ENCODE data around the gene CDC73. TPM values are rescaled to one million over a fixed set of nuclear protein-coding genes. Genes with fewer than 3 reads are reported as not detected.

The CDC73 gene
- total RNA-seq, 4 donors from 2014 or later, result 45.4 to 66.9 (median 46.0) TPM

DNA sequence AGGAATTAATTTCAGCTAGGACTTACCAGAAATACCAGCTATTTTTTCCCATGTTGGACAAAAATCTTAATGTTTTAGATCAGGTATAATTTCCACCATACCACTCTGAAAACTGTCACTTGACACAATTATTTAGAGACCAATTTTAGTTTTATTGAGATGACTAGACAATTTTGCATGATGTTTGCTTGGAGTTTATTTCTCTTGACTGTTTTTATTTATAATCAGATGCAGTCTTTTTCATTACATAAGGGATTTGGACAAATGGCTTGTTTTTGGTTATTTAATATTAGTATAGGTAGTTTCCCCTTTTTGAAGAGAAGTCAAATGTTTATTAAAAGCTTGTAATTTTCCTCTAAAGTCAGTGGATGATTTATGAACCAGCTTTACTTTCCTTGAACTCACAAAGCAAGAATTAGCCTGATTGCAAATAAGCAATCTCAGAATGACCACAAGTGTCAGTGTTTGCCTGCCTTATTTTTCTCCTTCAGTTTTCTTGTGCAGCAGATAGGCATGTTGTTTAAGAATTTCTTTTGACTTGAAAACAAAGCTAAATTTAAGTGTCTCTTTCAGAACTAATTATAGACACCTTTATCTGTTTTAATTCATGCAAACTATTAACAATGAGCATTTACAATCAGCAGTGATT is 68.4 kb downstream of the CDC73 start:
- DNase-seq (ENCODE audit: extremely low spot score), result no peak
- intact Hi-C loops (cut with DNase I), result no loop called here
- Histone ChIP-seq H3K27ac (replicated peaks in 1 of 4) (no peak overlapping the region), H3K4me1 (peaks cover 19 to 60% (median 56%) of the 10 kb centered on the region in 4 donors), H3K9me3 (no peaks in the 10 kb centered on the region), H3K4me3 (no peak overlapping the region), H3K27me3 (no peaks in the 10 kb centered on the region), H3K36me3 (peaks cover 0 to 8% (median 0%) of the 10 kb centered on the region in 4 donors)
- TF ChIP-seq CTCF (IDR thresholded peaks at IDR 0.05), result peak in 2 of 3 experiments; percentile 22 to 42
- no peak for TF ChIP-seq POLR2A (IDR thresholded peaks at IDR 0.05; ENCODE audit: low read depth)
- no peak for TF ChIP-seq EP300 (IDR thresholded peaks at IDR 0.05)
- no peak for TF ChIP-seq POLR2AphosphoS5 (IDR thresholded peaks at IDR 0.05)

- Histone ChIP-seq H3K4me3 (no peak overlapping the region), H3K27ac (replicated peaks in 1 of 4) (no peak overlapping the region), H3K4me1 (peaks cover 12 to 36% (median 33%) of the 10 kb centered on the region in 4 donors), H3K36me3 (peaks cover 0 to 8% (median 0%) of the 10 kb centered on the region in 4 donors), H3K27me3 (no peaks in the 10 kb centered on the region), H3K9me3 (no peaks in the 10 kb centered on the region)
- intact Hi-C loops (cut with DNase I), result no loop called here
- DNase-seq (ENCODE audit: extremely low spot score), result no peak
- TF ChIP-seq EP300 (IDR thresholded peaks at IDR 0.05) (no peak), CTCF (IDR thresholded peaks at IDR 0.05) (no peak), POLR2A (IDR thresholded peaks at IDR 0.05; ENCODE audit: low read depth) (no peak)
- 98% methylated on average over 8 of the region's 8 CpGs for WGBS
Observed at GRCh38 chr1:193192586-193192985, 70.8 kb downstream of the CDC73 start.

DNA sequence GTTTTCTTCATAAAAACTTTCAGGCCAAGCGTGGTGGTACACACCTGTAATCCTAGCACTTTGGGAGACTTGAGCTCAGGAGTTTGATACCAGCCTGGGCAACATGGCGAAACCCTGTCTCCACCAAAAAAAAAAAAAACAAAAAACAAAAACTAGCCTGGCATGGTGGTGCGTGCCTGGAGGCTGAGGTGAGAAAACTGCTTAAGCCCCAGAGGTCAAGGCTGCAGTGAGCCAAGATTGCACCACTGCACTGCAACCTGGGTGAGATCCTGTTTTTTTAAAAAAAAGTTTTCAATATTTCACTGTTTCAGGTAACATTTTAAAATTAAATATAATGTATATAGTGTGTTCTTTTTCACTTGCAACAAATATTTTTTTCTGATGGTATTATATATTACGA is 78.1 kb downstream of the CDC73 start:
- 95% methylated on average over 4 of the region's 4 CpGs for WGBS
- no peaks in the 10 kb centered on the region for H3K9me3 ChIP-seq
- H3K36me3 ChIP-seq, result peaks cover 0 to 3% (median 0%) of the 10 kb centered on the region in 4 donors
- DNase-seq (ENCODE audit: extremely low spot score), result no peak
- peaks cover 0 to 4% (median 2%) of the 10 kb centered on the region in 4 donors for H3K4me1 ChIP-seq
- H3K27me3 ChIP-seq, result no peaks in the 10 kb centered on the region
- intact Hi-C loops (cut with DNase I), result no loop called here
- TF ChIP-seq CTCF (IDR thresholded peaks at IDR 0.05) (no peak), EP300 (IDR thresholded peaks at IDR 0.05) (no peak), POLR2A (IDR thresholded peaks at IDR 0.05; ENCODE audit: low read depth) (no peak), POLR2AphosphoS5 (IDR thresholded peaks at IDR 0.05) (no peak)
- H3K27ac ChIP-seq (replicated peaks in 1 of 4), result no peak overlapping the region
- H3K4me3 ChIP-seq, result no peak overlapping the region

DNA sequence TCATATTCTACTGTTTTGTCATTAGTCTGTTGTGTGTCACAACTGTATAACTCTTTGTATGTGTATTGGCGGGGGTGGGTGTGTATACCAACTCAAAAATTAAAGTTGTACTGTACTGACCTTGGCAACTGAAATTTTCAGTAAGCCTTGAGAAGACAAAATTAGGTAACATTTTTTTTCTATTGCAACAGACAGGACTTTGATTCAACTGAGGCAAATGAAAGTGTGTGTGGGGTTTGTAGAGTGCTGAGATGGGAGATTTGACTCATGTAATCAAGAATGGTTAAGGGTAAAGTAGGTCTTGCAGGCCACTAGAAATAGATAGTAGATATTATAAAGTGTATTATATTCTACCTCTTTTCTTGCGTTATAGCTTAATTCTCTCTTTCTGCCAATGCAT is 79.2 kb downstream of the CDC73 start:
- WGBS, result 98% methylated on average over 2 of the region's 2 CpGs
- no peak for TF ChIP-seq CTCF (IDR thresholded peaks at IDR 0.05)
- TF ChIP-seq POLR2A (IDR thresholded peaks at IDR 0.05; ENCODE audit: low read depth), result no peak
- TF ChIP-seq POLR2AphosphoS5 (IDR thresholded peaks at IDR 0.05), result no peak
- no peak for TF ChIP-seq EP300 (IDR thresholded peaks at IDR 0.05)
- Histone ChIP-seq H3K9me3 (no peaks in the 10 kb centered on the region), H3K4me1 (peaks cover 0 to 4% (median 2%) of the 10 kb centered on the region in 4 donors), H3K27ac (replicated peaks in 1 of 4) (no peak overlapping the region), H3K36me3 (peaks cover 0 to 10% (median 0%) of the 10 kb centered on the region in 4 donors), H3K27me3 (no peaks in the 10 kb centered on the region), H3K4me3 (no peak overlapping the region)
- no peak for DNase-seq (ENCODE audit: extremely low spot score)
- intact Hi-C loops (cut with DNase I), result no loop called here

DNA sequence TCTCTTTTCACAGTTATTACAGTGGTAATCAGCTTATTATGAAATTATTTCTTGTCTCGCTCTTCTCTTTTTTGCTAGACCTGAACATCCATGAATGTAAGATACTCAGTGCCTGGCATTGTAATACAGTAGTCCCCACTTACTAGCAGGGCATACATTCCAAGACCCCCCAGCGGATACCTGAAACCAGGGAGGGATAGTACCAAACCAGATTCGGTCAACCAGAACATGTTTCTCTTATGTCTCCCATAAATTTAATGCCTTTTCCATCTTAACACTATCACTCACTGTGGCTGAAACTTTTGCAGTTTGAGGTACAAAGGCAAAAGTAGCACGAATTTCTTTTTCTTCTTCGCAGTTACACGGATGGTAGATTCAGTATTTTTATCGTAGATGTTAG is 89.2 kb downstream of the CDC73 start:
- 97% methylated on average over 7 of the region's 7 CpGs for WGBS
- H3K4me1 ChIP-seq, result no peaks in the 10 kb centered on the region
- peaks cover 0 to 7% (median 3%) of the 10 kb centered on the region in 4 donors for H3K9me3 ChIP-seq
- DNase-seq (ENCODE audit: extremely low spot score), result no peak
- intact Hi-C loops (cut with DNase I), result no loop called here
- TF ChIP-seq POLR2A (IDR thresholded peaks at IDR 0.05; ENCODE audit: low read depth) (no peak), EP300 (IDR thresholded peaks at IDR 0.05) (no peak), POLR2AphosphoS5 (IDR thresholded peaks at IDR 0.05) (no peak), CTCF (IDR thresholded peaks at IDR 0.05) (no peak)
- H3K27me3 ChIP-seq, result no peaks in the 10 kb centered on the region
- H3K36me3 ChIP-seq, result peaks cover 0 to 56% (median 10%) of the 10 kb centered on the region in 4 donors
- H3K27ac ChIP-seq (replicated peaks in 1 of 4), result no peak overlapping the region
- no peak overlapping the region for H3K4me3 ChIP-seq
